Measurements from ENCODE around the gene CHST13.

DNA sequence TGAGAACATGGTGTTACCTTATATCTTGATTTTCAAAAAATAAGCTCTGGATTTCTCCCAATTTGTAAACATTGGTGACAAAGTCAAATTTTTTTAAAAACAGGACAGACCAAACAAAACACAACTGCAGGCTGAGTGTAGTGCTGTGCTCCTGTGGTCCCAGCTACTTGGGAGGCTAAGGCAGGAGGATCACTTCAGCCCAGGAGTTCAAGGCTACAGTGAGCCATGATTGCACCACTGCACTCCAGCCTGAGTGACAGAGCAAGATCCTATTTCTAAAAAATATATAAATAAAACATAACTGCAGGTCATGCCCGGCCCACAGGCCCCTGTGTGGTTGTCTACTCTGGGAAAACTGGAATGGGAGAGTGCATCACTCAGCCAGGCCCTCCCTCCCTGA lies 44.3 kb upstream of the CHST13 start:
- TF ChIP-seq, protein P1, sequence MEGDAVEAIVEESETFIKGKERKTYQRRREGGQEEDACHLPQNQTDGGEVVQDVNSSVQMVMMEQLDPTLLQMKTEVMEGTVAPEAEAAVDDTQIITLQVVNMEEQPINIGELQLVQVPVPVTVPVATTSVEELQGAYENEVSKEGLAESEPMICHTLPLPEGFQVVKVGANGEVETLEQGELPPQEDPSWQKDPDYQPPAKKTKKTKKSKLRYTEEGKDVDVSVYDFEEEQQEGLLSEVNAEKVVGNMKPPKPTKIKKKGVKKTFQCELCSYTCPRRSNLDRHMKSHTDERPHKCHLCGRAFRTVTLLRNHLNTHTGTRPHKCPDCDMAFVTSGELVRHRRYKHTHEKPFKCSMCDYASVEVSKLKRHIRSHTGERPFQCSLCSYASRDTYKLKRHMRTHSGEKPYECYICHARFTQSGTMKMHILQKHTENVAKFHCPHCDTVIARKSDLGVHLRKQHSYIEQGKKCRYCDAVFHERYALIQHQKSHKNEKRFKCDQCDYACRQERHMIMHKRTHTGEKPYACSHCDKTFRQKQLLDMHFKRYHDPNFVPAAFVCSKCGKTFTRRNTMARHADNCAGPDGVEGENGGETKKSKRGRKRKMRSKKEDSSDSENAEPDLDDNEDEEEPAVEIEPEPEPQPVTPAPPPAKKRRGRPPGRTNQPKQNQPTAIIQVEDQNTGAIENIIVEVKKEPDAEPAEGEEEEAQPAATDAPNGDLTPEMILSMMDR (IDR thresholded peaks at IDR 0.05) = no peak
- TF ChIP-seq POLR2AphosphoS5 (IDR thresholded peaks at IDR 0.05) = no peak
- no peak for TF ChIP-seq POLR2A (IDR thresholded peaks at IDR 0.05)
